Dermis lymphatic vessel endothelial cell (primary cell): ENCODE measurements around the gene MS4A6E. TPM values are rescaled to one million over a fixed set of nuclear protein-coding genes. Genes with fewer than 3 reads are reported as not detected.

ENCODE experiments used
- total RNA-seq: library from RNA; depleted of rRNA; stranded (reverse); fragments of >200 nt; gene quantifications from 2 replicates; pipeline ENCODE4 v1.2.1, GENCODE V29; 2014

MS4A6E gene, protein sequence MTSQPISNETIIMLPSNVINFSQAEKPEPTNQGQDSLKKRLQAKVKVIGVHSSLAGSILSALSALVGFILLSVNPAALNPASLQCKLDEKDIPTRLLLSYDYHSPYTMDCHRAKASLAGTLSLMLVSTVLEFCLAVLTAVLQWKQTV
- not detected in 2 replicates for total RNA-seq

DNA sequence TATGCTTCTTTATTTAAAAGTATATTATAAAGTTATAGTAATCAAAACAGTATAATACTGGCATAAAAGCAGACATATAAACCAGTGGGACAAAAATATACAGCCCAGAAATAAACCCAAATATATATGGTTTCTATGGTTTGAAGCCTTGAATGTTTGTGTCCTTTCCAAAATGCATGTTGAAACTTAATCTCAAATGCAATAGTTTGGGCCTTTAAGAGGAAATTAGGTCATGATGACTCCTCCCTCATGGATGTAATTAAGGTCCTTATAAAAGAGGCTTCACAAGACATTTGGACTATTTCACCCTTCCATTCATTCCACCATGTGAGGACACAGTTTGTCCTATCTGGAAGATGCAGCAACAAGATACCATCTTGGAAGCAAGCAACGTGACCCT is at the start of gene MS4A6E:
TSS of gene MS4A6E (plus strand) at position 301 of the 400 bp plus-strand sequence. CDS start 7,641 bp downstream, outside the sequence.

DNA sequence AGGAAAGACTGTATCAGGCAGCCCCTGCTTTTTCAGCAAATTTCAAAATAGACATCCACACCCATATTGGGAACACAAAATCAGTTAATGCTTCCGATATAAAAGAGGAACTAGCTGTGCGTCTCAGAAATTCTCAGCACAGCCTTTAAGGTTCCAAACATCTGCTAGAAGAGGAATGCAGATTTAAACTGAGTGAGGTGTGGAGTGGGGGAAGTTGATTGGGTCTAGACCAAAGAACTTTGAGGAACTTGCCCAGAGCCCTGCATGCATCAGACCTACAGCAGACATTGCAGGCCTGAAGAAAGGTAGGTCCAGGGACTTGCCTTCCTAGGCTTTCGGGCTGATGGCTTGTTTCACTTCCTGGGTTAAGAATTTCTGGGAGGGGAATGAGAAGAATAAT is 46.6 kb upstream of the MS4A6E start, which contains the start of gene MS4A4A:
TSS of gene MS4A4A (plus strand) at position 255 of the 400 bp plus-strand sequence. CDS start at position 265, 10 bp downstream.

DNA sequence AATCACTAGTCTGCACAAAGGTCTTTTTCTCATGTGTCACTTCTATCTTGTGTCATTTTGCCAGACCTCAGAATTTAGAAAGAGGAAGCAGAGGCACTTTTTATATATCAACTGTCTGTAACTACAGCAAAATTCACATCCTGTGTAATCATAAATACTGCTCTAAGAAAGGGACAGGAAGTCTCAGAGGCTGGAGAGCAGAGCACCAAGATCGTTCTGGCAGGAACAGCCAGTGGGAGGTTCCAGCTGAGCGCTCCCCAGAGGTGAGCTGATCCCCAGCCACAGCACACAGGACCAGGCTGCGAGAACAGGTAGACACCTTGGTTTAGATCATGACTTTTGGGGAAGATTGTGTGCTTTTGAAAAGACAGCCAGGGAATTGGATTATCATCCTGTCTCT is 51.3 kb downstream of the MS4A6E start, which contains the start of gene MS4A7:
TSS of gene MS4A7 (plus strand) at position 179 of the 400 bp plus-strand sequence. CDS start 4,610 bp downstream, outside the sequence.

Other genes starting within 250 kb of the MS4A6E start
- not detected in 2 replicates for gene MS4A2, start 238.6 kb upstream of the MS4A6E start, total RNA-seq
- not detected in 2 replicates for gene MS4A6A, start 144.2 kb upstream of the MS4A6E start, total RNA-seq
- not detected in 2 replicates for gene MS4A4E, start 84.1 kb upstream of the MS4A6E start, total RNA-seq
- gene MS4A4A, start 46.6 kb upstream of the MS4A6E start, total RNA-seq: not detected in 2 replicates
- gene MS4A7, start 51.3 kb downstream of the MS4A6E start, total RNA-seq: not detected in 2 replicates
- not detected in 2 replicates for gene MS4A14, start 69.2 kb downstream of the MS4A6E start, total RNA-seq
- not detected in 2 replicates for gene MS4A5, start 102.3 kb downstream of the MS4A6E start, total RNA-seq
- not detected in 2 replicates for gene MS4A1, start 128.6 kb downstream of the MS4A6E start, total RNA-seq
- not detected in 2 replicates for gene MS4A12, start 165.5 kb downstream of the MS4A6E start, total RNA-seq
- not detected in 2 replicates for gene MS4A13, start 188.1 kb downstream of the MS4A6E start, total RNA-seq